Astrocyte (in vitro differentiated cells and primary cell): ENCODE data around the gene AURKAIP1. TPM values are rescaled to one million over a fixed set of nuclear protein-coding genes. Genes with fewer than 3 reads are reported as not detected.

Experiments
- DNase-seq: peaks from one replicate; pipeline ENCODE4 v3.0.0-alpha.2; 2010; ENCODE audit warnings: low read depth
- FAIRE-seq: peaks from 2 replicates; lab custom pipeline; 2011; peaks lifted over from hg19 to GRCh38; lab: Jason Lieb, UNC
- H2AFZ ChIP-seq: 2 replicates; pipeline ENCODE4 v1.6.0; 2012; ENCODE audit warnings: low read depth, low read length, inconsistent platforms
- H3K27ac ChIP-seq: 2 replicates; pipeline ENCODE4 v1.5.1; 2011; ENCODE audit warnings: low read depth, low read length, inconsistent platforms
- H3K27me3 ChIP-seq: 2 replicates; pipeline ENCODE4 v1.6.0; 2011; ENCODE audit warnings: low read length, inconsistent platforms; ENCODE audit not compliant: insufficient read depth
- H3K36me3 ChIP-seq: 2 replicates; pipeline ENCODE4 v1.5.1; 2011; ENCODE audit warnings: low read length, inconsistent platforms; ENCODE audit not compliant: insufficient read depth
- H3K4me1 ChIP-seq: 2 replicates; pipeline ENCODE4 v1.5.1; 2011; ENCODE audit warnings: low read length, inconsistent platforms; ENCODE audit not compliant: insufficient read depth
- H3K4me2 ChIP-seq: 2 replicates; pipeline ENCODE4 v1.6.0; 2012; ENCODE audit warnings: low read length, inconsistent platforms
- H3K4me3 ChIP-seq: 2 replicates; pipeline ENCODE4 v1.5.1; 2011; ENCODE audit warnings: low read depth, mild to moderate bottlenecking, low read length, inconsistent platforms; ENCODE audit not compliant: insufficient read depth
- H3K79me2 ChIP-seq: 2 replicates; pipeline ENCODE4 v1.6.0; 2012; ENCODE audit warnings: mild to moderate bottlenecking, low read length, inconsistent platforms; ENCODE audit not compliant: insufficient read depth
- H3K9ac ChIP-seq: 2 replicates; pipeline ENCODE4 v1.6.0; 2012; ENCODE audit warnings: mild to moderate bottlenecking, low read length, inconsistent platforms
- H3K9me3 ChIP-seq: 2 replicates; pipeline ENCODE4 v1.5.1; 2012; ENCODE audit warnings: low read depth, mild to moderate bottlenecking, low read length, inconsistent platforms; ENCODE audit not compliant: insufficient read depth
- H4K20me1 ChIP-seq: 2 replicates; pipeline ENCODE4 v1.6.0; 2012; ENCODE audit warnings: low read length, inconsistent platforms; ENCODE audit not compliant: insufficient read depth
- H3K27ac Mint-ChIP-seq: one replicate; pipeline ENCODE4 v1.8.0; 2021; ENCODE audit warnings: mild to moderate bottlenecking, mixed read lengths; ENCODE audit not compliant: unreplicated experiment
- H3K27me3 Mint-ChIP-seq: one replicate; pipeline ENCODE4 v1.8.0; 2021; ENCODE audit warnings: low read depth, mixed read lengths; ENCODE audit not compliant: unreplicated experiment
- H3K36me3 Mint-ChIP-seq: one replicate; pipeline ENCODE4 v1.8.0; 2021; ENCODE audit warnings: low read depth, mixed read lengths; ENCODE audit not compliant: unreplicated experiment
- H3K4me1 Mint-ChIP-seq: one replicate; pipeline ENCODE4 v1.8.0; 2021; ENCODE audit warnings: low read depth, mixed read lengths; ENCODE audit not compliant: unreplicated experiment
- H3K4me3 Mint-ChIP-seq: one replicate; pipeline ENCODE4 v1.8.0; 2021; ENCODE audit warnings: mild to moderate bottlenecking, moderate library complexity, mixed read lengths; ENCODE audit not compliant: unreplicated experiment
- H3K9me3 Mint-ChIP-seq: one replicate; pipeline ENCODE4 v1.8.0; 2021; ENCODE audit warnings: mild to moderate bottlenecking, mixed read lengths; ENCODE audit not compliant: unreplicated experiment
- CTCF ChIP-seq: IDR thresholded peaks from 2 replicates; pipeline ENCODE4 v1.5.1; 2011; ENCODE audit warnings: low read depth, mild to moderate bottlenecking, inconsistent platforms, low read length, moderate library complexity; ENCODE audit not compliant: insufficient read depth
- EZH2 ChIP-seq: IDR thresholded peaks from 2 replicates; pipeline ENCODE4 v1.6.1; 2012; ENCODE audit warnings: mild to moderate bottlenecking, low read length, inconsistent platforms; ENCODE audit not compliant: insufficient read depth
- total RNA-seq: library from RNA; stranded (reverse); gene quantifications from 2 replicates; pipeline ENCODE4 v1.2.1, GENCODE V29; 2021

AURKAIP1 gene
- total RNA-seq, 1 donor from 2014 or later, result 135 TPM

DNA sequence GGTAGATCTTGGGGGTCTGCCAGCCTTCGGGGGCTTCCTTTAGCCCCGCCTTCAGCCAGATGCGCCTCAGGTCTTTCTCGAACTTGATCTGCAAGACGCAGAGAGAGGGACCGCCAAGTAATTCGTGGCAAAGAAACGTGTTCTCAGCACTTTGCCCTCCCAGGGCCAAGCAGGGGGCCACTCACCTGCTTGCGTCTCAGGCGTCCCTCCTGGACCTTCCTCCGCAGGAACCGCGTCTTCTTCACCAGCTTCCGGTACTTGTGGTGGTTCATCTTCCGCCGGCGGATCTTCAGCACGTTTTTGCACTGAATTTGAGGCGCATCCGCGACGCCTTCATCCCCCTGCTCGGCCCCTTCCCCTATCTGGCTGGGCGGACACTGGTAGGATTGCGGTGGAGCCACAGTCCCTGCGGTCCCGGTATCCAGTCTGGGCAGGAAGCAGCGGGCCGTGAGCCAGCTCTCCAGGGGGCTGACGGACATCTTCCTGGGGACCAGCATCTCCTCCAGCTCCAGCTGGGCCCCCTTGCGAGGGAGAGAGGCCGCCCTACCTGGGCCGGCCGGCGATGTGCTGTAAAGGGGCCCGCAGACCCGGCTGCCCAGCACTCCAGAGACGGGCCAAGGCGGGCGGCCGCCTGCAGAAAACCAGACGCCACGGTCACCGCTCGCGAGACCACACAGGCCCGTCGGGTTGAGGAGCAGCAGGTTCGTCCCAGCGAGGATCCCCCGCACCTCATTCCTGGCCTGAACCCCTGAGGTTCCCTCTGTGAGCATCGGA, 1.0 kb downstream of the AURKAIP1 start:
- no peaks in the 10 kb centered on the region for H3K9me3 ChIP-seq
- no peaks in the 10 kb centered on the region for H3K27me3 ChIP-seq
- no peak overlapping the region for H2AFZ ChIP-seq
- H3K9me3 Mint-ChIP-seq, result no peaks in the 10 kb centered on the region
- peak overlapping the region; percentile 81 for H3K27ac ChIP-seq
- H3K36me3 ChIP-seq, result peaks cover 3% of the 10 kb centered on the region
- H3K36me3 Mint-ChIP-seq, result peaks cover 2% of the 10 kb centered on the region
- no peak for TF ChIP-seq EZH2
- no peak for TF ChIP-seq CTCF
- DNase-seq (no peak), FAIRE-seq (no peak)
- peak overlapping the region; percentile 78 for H3K4me3 ChIP-seq
- peak overlapping the region; percentile 91 for H3K4me2 ChIP-seq
- no peaks in the 10 kb centered on the region for H3K27me3 Mint-ChIP-seq
- H3K4me1 ChIP-seq, result peaks cover 18% of the 10 kb centered on the region
- H3K4me1 Mint-ChIP-seq, result peaks cover 10% of the 10 kb centered on the region
- H3K4me3 Mint-ChIP-seq, result peak overlapping the region; percentile 86
- peak overlapping the region; percentile 47 for H3K27ac Mint-ChIP-seq
- H3K79me2 ChIP-seq, result peaks cover 34% of the 10 kb centered on the region
- H3K9ac ChIP-seq, result peak overlapping the region; percentile 94
- H4K20me1 ChIP-seq, result peaks cover 26% of the 10 kb centered on the region

DNA sequence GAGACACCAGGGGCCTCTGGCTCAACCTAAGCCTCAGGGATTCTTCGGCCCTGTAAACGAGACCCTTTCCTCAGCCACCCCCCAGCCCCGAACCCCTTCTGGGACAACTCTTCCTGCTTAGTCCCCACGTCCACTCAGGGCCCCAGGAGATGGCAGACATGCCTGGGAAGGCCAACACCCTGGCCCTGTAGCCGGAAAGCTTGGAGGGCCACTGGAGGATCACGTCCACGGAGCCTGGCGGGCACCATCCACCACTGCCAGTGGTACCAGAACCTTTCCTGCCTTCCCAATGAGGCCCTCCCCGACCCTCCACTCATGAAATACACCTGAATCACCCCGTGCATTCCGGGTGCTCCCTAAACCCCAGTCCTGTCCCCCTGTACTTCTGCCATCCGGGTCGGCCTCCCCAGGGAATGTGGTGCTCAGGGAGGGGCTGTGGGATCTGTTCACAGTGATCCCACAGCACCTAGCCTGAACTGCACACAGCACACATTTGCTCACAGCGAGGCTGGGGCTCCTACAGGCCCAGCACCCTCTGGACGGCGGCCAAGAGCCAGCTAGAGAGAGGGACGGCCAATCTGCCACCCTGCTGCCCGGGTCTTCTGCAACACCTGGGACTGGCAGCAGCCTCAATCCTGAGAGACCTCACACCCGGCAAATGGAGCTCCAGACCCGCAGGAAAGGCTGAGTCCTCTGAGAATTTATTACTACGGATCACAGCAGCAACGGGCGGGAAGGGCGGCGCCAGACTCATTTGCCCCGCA, 1.8 kb downstream of the AURKAIP1 start:
- H3K27ac Mint-ChIP-seq, result peak overlapping the region; percentile 47
- no peak for TF ChIP-seq EZH2
- TF ChIP-seq CTCF, result no peak
- peak overlapping the region; percentile 86 for H3K4me3 Mint-ChIP-seq
- no peaks in the 10 kb centered on the region for H3K27me3 Mint-ChIP-seq
- Histone ChIP-seq H3K4me1 (peaks cover 18% of the 10 kb centered on the region), H3K27ac (no peak overlapping the region), H3K9ac (peak overlapping the region; percentile 94), H3K4me2 (peak overlapping the region; percentile 91), H3K79me2 (peaks cover 34% of the 10 kb centered on the region), H3K27me3 (no peaks in the 10 kb centered on the region), H3K36me3 (peaks cover 3% of the 10 kb centered on the region), H4K20me1 (peaks cover 26% of the 10 kb centered on the region), H3K4me3 (peak overlapping the region; percentile 78), H2AFZ (no peak overlapping the region), H3K9me3 (no peaks in the 10 kb centered on the region)
- H3K36me3 Mint-ChIP-seq, result peaks cover 2% of the 10 kb centered on the region
- DNase-seq (no peak), FAIRE-seq (no peak)
- H3K9me3 Mint-ChIP-seq, result no peaks in the 10 kb centered on the region
- H3K4me1 Mint-ChIP-seq, result peaks cover 10% of the 10 kb centered on the region
